ENCODE data around the gene HIC2.
A peak's percentile ranks its signal among the peaks of the same experiment; 100 is the strongest.
"Not testable (repeated sequence)": the region's sequence is repeated elsewhere in the genome, so short reads cannot be mapped to it uniquely, and the experiment has no call there.

HIC2 gene

GRCh38 chr22:21402763-21403314, 14.3 kb upstream of the HIC2 start:
- H3K36me3 ChIP-seq (ENCODE audit: control insufficient read depth in 2 of 2, insufficient read depth in 2 of 2, low read length in 2 of 2); H3K4me1 ChIP-seq (ENCODE audit: control insufficient read depth, insufficient read depth, low read length); H3K27ac ChIP-seq (ENCODE audit: low read length); H3K27me3 ChIP-seq (ENCODE audit: control insufficient read depth in 1 of 2, insufficient read depth in 2 of 2, low read length in 2 of 2); H3K9ac ChIP-seq (ENCODE audit: low read length in 2 of 2); H3K4me3 ChIP-seq (ENCODE audit: low read length in 2 of 2); H3K9me3 ChIP-seq (ENCODE audit: control insufficient read depth in 2 of 2, low read length in 2 of 2): not testable (repeated sequence)

GRCh38 chr22:21407139-21407538, 10.0 kb upstream of the HIC2 start:
- not testable (repeated sequence) for H3K4me3 ChIP-seq (ENCODE audit: low read length in 2 of 2); H3K27me3 ChIP-seq (ENCODE audit: control insufficient read depth in 1 of 2, insufficient read depth in 2 of 2, low read length in 2 of 2); H3K36me3 ChIP-seq (ENCODE audit: control insufficient read depth in 2 of 2, insufficient read depth in 2 of 2, low read length in 2 of 2); H3K9ac ChIP-seq (ENCODE audit: low read length in 2 of 2); H3K4me1 ChIP-seq (ENCODE audit: control insufficient read depth, insufficient read depth, low read length); H3K27ac ChIP-seq (ENCODE audit: low read length); H3K9me3 ChIP-seq (ENCODE audit: control insufficient read depth in 2 of 2, low read length in 2 of 2)

- not testable (repeated sequence) for H3K4me3 ChIP-seq (ENCODE audit: low read length in 2 of 2); H3K4me1 ChIP-seq (ENCODE audit: control insufficient read depth, insufficient read depth, low read length); H3K36me3 ChIP-seq (ENCODE audit: control insufficient read depth in 2 of 2, insufficient read depth in 2 of 2, low read length in 2 of 2); H3K27me3 ChIP-seq (ENCODE audit: control insufficient read depth in 1 of 2, insufficient read depth in 2 of 2, low read length in 2 of 2); H3K9me3 ChIP-seq (ENCODE audit: control insufficient read depth in 2 of 2, low read length in 2 of 2); H3K27ac ChIP-seq (ENCODE audit: low read length); H3K9ac ChIP-seq (ENCODE audit: low read length in 2 of 2)
Observed at GRCh38 chr22:21407792-21408191, 9.4 kb upstream of the HIC2 start.

- H3K4me3 ChIP-seq (ENCODE audit: low read length in 2 of 2); H3K4me1 ChIP-seq (ENCODE audit: control insufficient read depth, insufficient read depth, low read length); H3K27me3 ChIP-seq (ENCODE audit: control insufficient read depth in 1 of 2, insufficient read depth in 2 of 2, low read length in 2 of 2); H3K9ac ChIP-seq (ENCODE audit: low read length in 2 of 2); H3K9me3 ChIP-seq (ENCODE audit: control insufficient read depth in 2 of 2, low read length in 2 of 2); H3K36me3 ChIP-seq (ENCODE audit: control insufficient read depth in 2 of 2, insufficient read depth in 2 of 2, low read length in 2 of 2); H3K27ac ChIP-seq (ENCODE audit: low read length): not testable (repeated sequence)
Observed at GRCh38 chr22:21416375-21416774, 796 bp upstream of the HIC2 start.

GRCh38 chr22:21417853-21418252, 682 bp downstream of the HIC2 start:
- H3K4me3 ChIP-seq (ENCODE audit: low read length in 2 of 2) = peak overlapping the region in 1 of 2 donors; percentile 58
- not testable (repeated sequence) for H3K9me3 ChIP-seq (ENCODE audit: control insufficient read depth in 2 of 2, low read length in 2 of 2); H3K27me3 ChIP-seq (ENCODE audit: control insufficient read depth in 1 of 2, insufficient read depth in 2 of 2, low read length in 2 of 2); H3K36me3 ChIP-seq (ENCODE audit: control insufficient read depth in 2 of 2, insufficient read depth in 2 of 2, low read length in 2 of 2); H3K9ac ChIP-seq (ENCODE audit: low read length in 2 of 2); H3K27ac ChIP-seq (ENCODE audit: low read length); H3K4me1 ChIP-seq (ENCODE audit: control insufficient read depth, insufficient read depth, low read length)

GRCh38 chr22:21418974-21419638, 1.9 kb downstream of the HIC2 start:
- not testable (repeated sequence) for H3K27ac ChIP-seq (ENCODE audit: low read length); H3K4me3 ChIP-seq (ENCODE audit: low read length in 2 of 2); H3K4me1 ChIP-seq (ENCODE audit: control insufficient read depth, insufficient read depth, low read length); H3K36me3 ChIP-seq (ENCODE audit: control insufficient read depth in 2 of 2, insufficient read depth in 2 of 2, low read length in 2 of 2); H3K27me3 ChIP-seq (ENCODE audit: control insufficient read depth in 1 of 2, insufficient read depth in 2 of 2, low read length in 2 of 2); H3K9me3 ChIP-seq (ENCODE audit: control insufficient read depth in 2 of 2, low read length in 2 of 2); H3K9ac ChIP-seq (ENCODE audit: low read length in 2 of 2)

- H3K36me3 ChIP-seq (ENCODE audit: control insufficient read depth in 2 of 2, insufficient read depth in 2 of 2, low read length in 2 of 2); H3K4me3 ChIP-seq (ENCODE audit: low read length in 2 of 2); H3K9ac ChIP-seq (ENCODE audit: low read length in 2 of 2); H3K27me3 ChIP-seq (ENCODE audit: control insufficient read depth in 1 of 2, insufficient read depth in 2 of 2, low read length in 2 of 2); H3K9me3 ChIP-seq (ENCODE audit: control insufficient read depth in 2 of 2, low read length in 2 of 2); H3K4me1 ChIP-seq (ENCODE audit: control insufficient read depth, insufficient read depth, low read length); H3K27ac ChIP-seq (ENCODE audit: low read length): not testable (repeated sequence)
Observed at GRCh38 chr22:21420180-21420763, 3.1 kb downstream of the HIC2 start.

- H3K9me3 ChIP-seq (ENCODE audit: control insufficient read depth in 2 of 2, low read length in 2 of 2); H3K36me3 ChIP-seq (ENCODE audit: control insufficient read depth in 2 of 2, insufficient read depth in 2 of 2, low read length in 2 of 2); H3K4me3 ChIP-seq (ENCODE audit: low read length in 2 of 2); H3K27me3 ChIP-seq (ENCODE audit: control insufficient read depth in 1 of 2, insufficient read depth in 2 of 2, low read length in 2 of 2); H3K4me1 ChIP-seq (ENCODE audit: control insufficient read depth, insufficient read depth, low read length); H3K9ac ChIP-seq (ENCODE audit: low read length in 2 of 2); H3K27ac ChIP-seq (ENCODE audit: low read length): not testable (repeated sequence)
Observed at GRCh38 chr22:21424084-21424709, 7.0 kb downstream of the HIC2 start.

GRCh38 chr22:21434378-21435233, 17.4 kb downstream of the HIC2 start:
- not testable (repeated sequence) for H3K4me1 ChIP-seq (ENCODE audit: control insufficient read depth, insufficient read depth, low read length); H3K27ac ChIP-seq (ENCODE audit: low read length); H3K36me3 ChIP-seq (ENCODE audit: control insufficient read depth in 2 of 2, insufficient read depth in 2 of 2, low read length in 2 of 2); H3K9ac ChIP-seq (ENCODE audit: low read length in 2 of 2); H3K27me3 ChIP-seq (ENCODE audit: control insufficient read depth in 1 of 2, insufficient read depth in 2 of 2, low read length in 2 of 2); H3K9me3 ChIP-seq (ENCODE audit: control insufficient read depth in 2 of 2, low read length in 2 of 2); H3K4me3 ChIP-seq (ENCODE audit: low read length in 2 of 2)

GRCh38 chr22:21435998-21436810, 19.0 kb downstream of the HIC2 start:
- not testable (repeated sequence) for H3K27me3 ChIP-seq (ENCODE audit: control insufficient read depth in 1 of 2, insufficient read depth in 2 of 2, low read length in 2 of 2); H3K27ac ChIP-seq (ENCODE audit: low read length); H3K36me3 ChIP-seq (ENCODE audit: control insufficient read depth in 2 of 2, insufficient read depth in 2 of 2, low read length in 2 of 2); H3K4me1 ChIP-seq (ENCODE audit: control insufficient read depth, insufficient read depth, low read length); H3K4me3 ChIP-seq (ENCODE audit: low read length in 2 of 2); H3K9me3 ChIP-seq (ENCODE audit: control insufficient read depth in 2 of 2, low read length in 2 of 2); H3K9ac ChIP-seq (ENCODE audit: low read length in 2 of 2)

All from stomach smooth muscle (tissue), 2 donors.